ENCODE data around the gene RASSF5.

Gene RASSF5

GRCh38 chr1:206551296-206551985, 44.1 kb downstream of the RASSF5 start:
- no peak for DNase-seq (ENCODE audit: low spot score)

DNA sequence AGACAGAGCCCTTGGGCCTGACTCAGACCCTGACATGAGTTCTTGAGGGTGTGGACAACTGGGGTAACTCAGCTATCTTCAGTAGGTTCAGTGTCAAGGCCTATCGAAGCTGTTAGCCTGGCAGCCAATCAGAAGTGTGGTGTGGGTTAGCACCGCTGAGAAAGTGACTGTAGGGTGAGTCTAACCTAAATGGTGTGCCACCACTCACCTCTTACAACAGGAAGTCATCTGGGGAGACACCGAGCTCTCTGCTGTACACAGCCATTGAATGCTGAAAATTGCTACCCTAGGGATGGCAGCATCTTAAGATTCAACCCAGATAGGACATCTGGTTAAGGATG, 44.6 kb downstream of the RASSF5 start:
- no peak for DNase-seq (ENCODE audit: low spot score)

DNA sequence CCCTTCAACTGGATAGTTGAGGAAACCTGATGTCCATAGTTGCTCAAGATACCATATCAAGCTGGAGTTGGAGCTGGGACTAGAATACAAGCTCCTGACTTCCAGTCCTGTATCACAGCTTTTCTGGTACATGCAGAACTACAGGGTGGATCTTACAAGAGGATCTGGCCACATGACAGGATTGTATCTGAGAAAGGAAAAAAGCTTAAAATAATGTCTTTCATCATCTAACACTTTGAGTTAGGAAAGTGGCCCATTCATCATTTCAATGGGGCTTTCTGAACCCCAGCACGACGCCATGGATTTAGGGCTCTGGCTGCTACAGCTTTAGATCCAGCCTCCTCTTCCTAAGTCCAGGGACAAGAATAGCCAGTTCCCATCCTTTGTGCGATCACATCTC, 46.9 kb downstream of the RASSF5 start:
- DNase-seq (ENCODE audit: low spot score), result no peak

- DNase-seq (ENCODE audit: low spot score), result no peak
These were observed 47.6 kb downstream of the RASSF5 start for GRCh38 chr1:206554701-206555472.

DNA sequence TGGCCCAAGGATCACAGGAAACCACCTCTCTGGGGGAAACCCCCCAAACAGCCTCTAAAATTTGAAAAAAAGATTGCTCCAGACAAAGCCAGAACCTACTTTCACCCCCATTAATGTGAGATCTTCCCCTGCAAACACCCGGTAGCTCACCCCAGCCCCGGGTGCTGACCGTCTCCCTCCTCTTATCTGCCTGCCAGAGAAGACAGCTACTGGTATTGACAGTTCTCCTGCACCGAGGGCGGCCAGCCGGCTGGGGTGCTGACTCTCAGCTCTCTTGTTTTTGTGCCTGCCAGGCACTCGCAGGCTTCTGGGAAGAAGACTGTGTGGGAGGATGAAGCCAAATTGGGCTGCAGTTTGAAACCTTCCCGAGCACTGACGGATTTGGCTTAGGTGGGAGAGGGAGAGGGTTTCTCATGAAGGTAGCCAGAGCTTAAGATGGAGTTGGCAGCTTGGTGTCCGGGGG, 48.2 kb downstream of the RASSF5 start:
- no peak for DNase-seq (ENCODE audit: low spot score)

- DNase-seq (ENCODE audit: low spot score), result no peak
These were observed 48.9 kb downstream of the RASSF5 start for GRCh38 chr1:206556047-206556749.

DNA sequence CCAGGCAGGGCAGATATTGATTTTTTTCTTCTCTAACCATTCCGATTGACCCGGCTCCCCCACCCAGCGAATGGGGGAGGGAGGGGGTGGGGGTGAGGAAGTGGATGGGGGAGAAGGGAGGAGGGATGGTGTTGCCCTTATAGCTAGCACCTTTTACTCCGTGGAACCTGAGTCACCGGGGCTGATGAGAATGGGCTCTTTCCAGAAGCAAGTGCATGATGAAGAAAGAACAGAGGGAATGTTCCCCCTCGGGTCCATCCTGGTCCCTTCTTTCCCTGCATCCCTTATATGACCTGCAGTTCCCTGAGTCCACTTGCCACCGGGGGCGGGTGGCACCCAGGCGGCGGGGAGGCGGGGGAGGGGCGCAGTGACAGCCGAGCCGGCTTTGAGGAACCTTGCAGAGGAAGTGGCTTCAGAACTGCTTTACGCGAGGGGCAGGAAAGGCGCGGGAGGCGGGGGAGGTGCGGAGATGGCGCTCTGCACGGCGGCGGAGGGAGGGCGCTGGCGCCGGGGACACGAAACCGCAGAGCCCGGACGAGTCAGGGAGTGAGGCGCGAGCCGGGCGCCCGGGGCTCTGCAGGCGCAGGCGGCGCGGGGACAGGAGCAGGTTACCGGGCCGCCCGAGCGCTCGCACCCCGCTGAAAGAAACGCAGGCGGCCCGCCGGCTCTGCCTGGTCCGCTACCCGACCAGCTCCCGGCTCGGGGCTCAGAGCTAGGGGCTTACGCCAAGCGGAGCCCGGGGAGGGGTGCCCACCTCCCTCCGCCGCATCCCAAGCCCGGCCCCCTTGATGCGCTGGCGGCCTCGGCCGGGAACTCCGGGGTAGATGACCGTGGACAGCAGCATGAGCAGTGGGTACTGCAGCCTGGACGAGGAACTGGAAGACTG, 49.7 kb downstream of the RASSF5 start:
- DNase-seq (ENCODE audit: low spot score), result peak; percentile 76

DNA sequence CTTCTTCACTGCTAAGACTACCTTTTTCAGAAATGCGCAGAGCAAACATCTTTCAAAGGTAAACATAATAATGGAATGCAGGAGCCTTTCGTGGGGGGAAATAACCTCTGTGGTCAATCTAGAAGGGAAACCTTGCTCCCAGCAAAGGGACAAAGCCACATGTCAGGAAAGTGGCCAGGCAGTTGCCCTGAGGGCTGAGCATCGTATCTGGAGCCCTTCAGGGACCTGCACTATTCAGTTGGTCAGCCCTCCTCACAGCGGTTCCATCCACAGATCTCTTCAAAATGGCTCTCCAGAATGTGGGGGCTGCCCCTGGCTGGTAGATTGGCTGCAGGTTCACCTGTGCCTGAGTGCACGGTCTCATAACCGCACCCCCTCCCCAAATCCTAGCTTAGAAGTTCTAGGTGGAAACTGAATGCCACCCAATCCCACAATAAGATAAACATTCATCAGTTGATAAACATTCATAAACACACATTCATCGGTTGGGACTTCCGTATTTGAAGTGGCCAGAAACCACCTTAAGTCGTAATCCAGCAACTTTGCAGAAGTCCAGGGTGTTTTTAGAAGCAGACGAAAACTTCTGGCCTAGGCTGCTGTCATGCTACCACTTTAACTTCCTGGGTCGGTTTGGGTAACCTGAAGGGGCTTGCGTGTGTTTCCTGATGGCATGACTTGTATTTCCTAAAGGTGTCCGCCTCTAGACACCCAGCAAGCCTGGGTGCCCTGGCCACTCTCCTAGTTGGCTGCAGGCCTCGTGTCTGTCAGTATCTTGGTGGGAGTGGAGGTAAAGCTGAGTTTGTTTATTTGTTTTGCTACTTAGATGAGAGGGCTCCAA, 50.5 kb downstream of the RASSF5 start:
- no peak for DNase-seq (ENCODE audit: low spot score)

DNA sequence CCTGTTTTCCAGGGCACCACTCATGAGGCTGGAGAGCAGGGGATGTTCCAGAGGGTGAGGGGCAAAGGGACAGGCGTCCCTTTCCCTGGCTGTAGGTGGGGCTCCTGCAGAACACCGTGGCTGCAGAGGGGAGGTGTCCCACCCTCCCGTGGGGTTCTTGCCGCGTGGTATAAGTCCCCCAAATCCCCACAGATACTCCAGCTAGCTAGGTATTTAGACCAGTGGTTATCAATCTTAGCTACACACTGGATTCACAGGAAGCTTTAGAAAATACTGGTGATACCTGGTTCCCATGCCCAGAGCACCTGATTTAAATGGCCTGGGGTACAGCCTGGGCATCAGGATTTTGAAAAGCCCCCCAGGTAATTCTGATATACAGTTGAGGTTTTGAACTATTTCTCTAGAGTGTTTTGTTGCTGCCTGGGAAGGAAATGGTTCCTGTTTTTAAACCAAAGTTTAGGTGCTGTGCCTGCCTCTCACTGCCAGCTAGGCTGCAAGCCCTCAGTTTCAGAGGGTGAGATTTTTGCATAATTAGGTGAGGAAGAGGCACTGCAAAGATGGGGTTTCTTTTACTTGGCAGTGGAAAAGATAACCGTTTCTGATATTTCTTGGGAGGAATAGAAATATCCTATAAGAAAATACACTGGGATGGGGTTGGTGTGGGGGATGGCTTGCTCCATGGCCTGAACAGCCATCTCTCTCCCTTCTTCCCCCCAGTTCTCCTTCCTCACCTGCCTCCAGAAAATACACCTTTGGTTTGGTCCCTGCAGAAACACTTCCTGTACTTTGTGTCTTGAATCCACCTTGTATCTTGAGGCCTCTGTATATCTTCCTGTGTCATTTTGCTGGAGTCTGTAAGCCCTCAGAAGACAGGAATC, 51.7 kb downstream of the RASSF5 start:
- no peak for DNase-seq (ENCODE audit: low spot score)

DNA sequence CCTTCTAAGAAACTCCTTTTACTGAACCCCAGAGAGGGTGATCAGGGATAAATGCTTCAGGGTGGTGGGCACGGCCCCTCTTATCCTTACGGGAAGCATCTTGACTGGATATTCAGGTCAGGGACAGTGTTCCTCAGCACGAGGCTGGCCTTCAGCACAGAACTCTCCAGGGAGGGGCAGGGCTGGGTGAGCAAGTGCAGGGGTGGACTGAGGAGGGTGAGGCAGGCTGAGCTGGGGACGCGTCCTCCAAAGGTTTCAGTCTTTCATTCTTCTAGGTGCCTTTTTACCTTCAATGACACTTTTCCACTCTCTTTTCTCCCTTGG, 52.3 kb downstream of the RASSF5 start:
- no peak for DNase-seq (ENCODE audit: low spot score)

GRCh38 chr1:206560007-206560716, 52.8 kb downstream of the RASSF5 start:
- no peak for DNase-seq (ENCODE audit: low spot score)

- DNase-seq (ENCODE audit: low spot score), result no peak
These were observed 56.3 kb downstream of the RASSF5 start for GRCh38 chr1:206563367-206564207.

DNA sequence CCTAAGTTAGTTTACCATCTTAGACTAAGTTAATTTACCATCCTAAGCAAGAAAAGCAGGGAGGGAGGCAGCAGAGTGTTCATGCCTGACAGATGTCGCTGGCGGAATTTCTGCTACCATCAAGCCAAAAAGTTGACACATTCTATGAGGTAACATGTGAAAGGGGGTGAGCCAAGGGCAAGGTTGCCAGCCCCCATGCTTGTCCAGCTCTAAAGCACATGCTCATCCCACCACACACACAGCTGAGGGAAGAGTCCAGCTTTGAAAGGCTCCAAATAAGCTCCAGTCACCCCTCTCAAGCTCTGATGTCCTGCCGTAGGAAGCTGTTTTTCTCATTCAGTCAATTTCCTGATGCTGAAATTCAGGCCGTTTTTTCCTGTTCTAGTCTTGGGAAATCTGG, 58.7 kb downstream of the RASSF5 start:
- DNase-seq (ENCODE audit: low spot score), result no peak

- no peak for DNase-seq (ENCODE audit: low spot score)
These were observed 59.7 kb downstream of the RASSF5 start for GRCh38 chr1:206566999-206567398.

DNA sequence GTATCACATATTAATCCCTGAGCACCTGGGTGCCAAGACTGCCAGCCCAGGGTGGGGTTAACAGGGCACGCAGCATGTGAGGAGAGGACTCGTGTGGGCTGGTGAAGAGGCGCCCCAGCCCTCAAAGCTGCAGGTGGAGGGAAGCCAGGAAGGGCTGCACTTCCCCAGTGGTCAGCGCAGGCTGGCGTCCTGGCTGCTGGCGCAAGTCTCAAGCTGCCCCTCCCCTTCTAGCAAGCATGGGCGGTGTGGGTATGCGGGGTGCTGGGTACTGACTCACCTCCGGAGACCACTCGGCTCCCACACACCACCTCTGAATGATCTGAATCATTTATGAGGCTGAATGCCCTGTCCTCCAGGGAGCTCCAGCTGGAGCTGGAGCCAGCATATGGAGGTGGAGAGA, 60.9 kb downstream of the RASSF5 start:
- DNase-seq (ENCODE audit: low spot score), result no peak

DNA sequence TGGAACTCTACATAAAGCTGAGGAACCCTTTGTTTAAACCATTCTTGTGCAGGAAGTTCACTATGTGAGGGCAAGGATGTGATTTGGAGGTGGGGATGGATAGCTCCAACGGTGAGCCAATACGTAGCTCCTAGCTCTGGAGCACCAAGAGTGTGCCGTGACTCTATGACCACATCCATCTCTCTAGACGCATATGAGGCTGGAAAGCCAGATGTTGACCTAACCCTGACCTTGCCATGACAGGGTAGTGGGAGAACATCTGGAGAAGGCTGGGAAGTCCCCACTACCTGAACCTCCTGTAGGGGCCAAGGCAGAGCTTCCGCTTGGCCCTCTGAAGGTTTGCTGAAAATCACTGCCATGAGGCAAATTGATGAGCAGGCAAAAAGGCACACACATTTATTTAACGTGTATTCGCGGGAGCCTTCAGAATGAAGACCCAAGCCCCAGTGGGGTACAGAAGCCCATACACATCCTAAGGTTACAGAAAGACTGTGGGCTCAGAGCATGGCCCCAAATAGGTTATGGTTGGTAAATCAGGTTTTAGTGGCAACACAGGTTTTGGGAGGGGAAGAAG, 61.5 kb downstream of the RASSF5 start:
- no peak for DNase-seq (ENCODE audit: low spot score)

DNA sequence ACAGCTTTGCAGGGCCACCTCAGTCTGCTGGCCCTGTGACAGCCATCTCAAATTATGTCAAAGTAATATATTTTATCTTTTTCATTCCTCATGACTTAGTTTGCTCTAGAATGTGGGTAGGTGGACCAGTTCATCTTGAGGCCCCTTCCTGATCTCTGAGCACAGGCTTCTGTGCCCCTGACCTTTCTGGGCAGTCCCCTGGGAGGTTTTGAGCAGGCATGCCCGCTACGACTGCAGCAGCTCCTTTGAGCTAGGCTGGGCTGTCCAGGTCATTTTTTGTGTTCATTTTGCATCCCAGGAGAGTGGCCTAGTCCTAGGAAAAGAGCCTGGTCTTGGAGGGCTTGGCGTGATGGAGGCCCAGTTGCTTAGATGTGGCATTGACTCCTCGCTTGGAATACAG, 62.2 kb downstream of the RASSF5 start:
- DNase-seq (ENCODE audit: low spot score), result no peak

GRCh38 chr1:206570529-206570928, 63.2 kb downstream of the RASSF5 start:
- no peak for DNase-seq (ENCODE audit: low spot score)
